ENCODE measurements around the gene NARS2. TPM values are rescaled to one million over a fixed set of nuclear protein-coding genes. Genes with fewer than 3 reads are reported as not detected.
"Not testable (repeated sequence)": the region's sequence is repeated elsewhere in the genome, so short reads cannot be mapped to it uniquely, and the experiment has no call there.

The NARS2 gene
- total RNA-seq, 4 donors from 2014 or later: 12.9 to 29.1 (median 18.7) TPM

GRCh38 chr11:78613378-78613813 is 38.7 kb upstream of the NARS2 start:
- no peaks in the 10 kb centered on the region for H3K27me3 ChIP-seq
- in situ Hi-C loops (cut with MboI; ENCODE audit: low sequenced_read_pairs in 4 of 4): no loop called here
- no peaks in the 10 kb centered on the region for H3K4me1 ChIP-seq
- H3K4me3 ChIP-seq: no peak overlapping the region
- intact Hi-C loops (cut with DNase I; ENCODE audit: low total_unique reads): no loop called here
- no peak for TF ChIP-seq POLR2A (IDR thresholded peaks at IDR 0.05)
- ATAC-seq (no peak), DNase-seq (no peak)
- H3K36me3 ChIP-seq: no peaks in the 10 kb centered on the region
- no peaks in the 10 kb centered on the region for H3K9me3 ChIP-seq
- no peak overlapping the region for H3K27ac ChIP-seq

- in situ Hi-C loops (cut with MboI; ENCODE audit: low sequenced_read_pairs in 4 of 4): no loop called here
- intact Hi-C loops (cut with DNase I; ENCODE audit: low total_unique reads): no loop called here
- ATAC-seq: no peak
- Histone ChIP-seq H3K36me3 (no peaks in the 10 kb centered on the region), H3K4me3 (no peak overlapping the region), H3K4me1 (no peaks in the 10 kb centered on the region), H3K9me3 (no peaks in the 10 kb centered on the region), H3K27ac (no peak overlapping the region), H3K27me3 (no peaks in the 10 kb centered on the region)
- TF ChIP-seq POLR2A (IDR thresholded peaks at IDR 0.05) (no peak), CTCF (IDR thresholded peaks at IDR 0.05 in 4 of 5, conservative IDR thresholded peaks at IDR 0.05 in 1 of 5) (no peak)
- no peak for DNase-seq
Measured at GRCh38 chr11:78612721-78613377, 38.2 kb upstream of the NARS2 start.

- H3K27me3 ChIP-seq; intact Hi-C loops (cut with DNase I; ENCODE audit: low total_unique reads); H3K27ac ChIP-seq; ATAC-seq; H3K4me3 ChIP-seq; DNase-seq; H3K9me3 ChIP-seq; H3K4me1 ChIP-seq; H3K36me3 ChIP-seq; in situ Hi-C loops (cut with MboI; ENCODE audit: low sequenced_read_pairs in 4 of 4): not testable (repeated sequence)
Measured at GRCh38 chr11:78609321-78609720, 34.7 kb upstream of the NARS2 start.

GRCh38 chr11:78607696-78608095 is 33.0 kb upstream of the NARS2 start:
- DNase-seq: no peak
- Histone ChIP-seq H3K27ac (no peak overlapping the region), H3K4me3 (no peak overlapping the region), H3K36me3 (no peaks in the 10 kb centered on the region), H3K9me3 (no peaks in the 10 kb centered on the region), H3K4me1 (no peaks in the 10 kb centered on the region), H3K27me3 (no peaks in the 10 kb centered on the region)
- intact Hi-C loops (cut with DNase I; ENCODE audit: low total_unique reads) (no loop called here), in situ Hi-C loops (cut with MboI; ENCODE audit: low sequenced_read_pairs in 4 of 4) (no loop called here)
- ATAC-seq: no peak
- TF ChIP-seq POLR2A (IDR thresholded peaks at IDR 0.05) (no peak), CTCF (IDR thresholded peaks at IDR 0.05 in 4 of 5, conservative IDR thresholded peaks at IDR 0.05 in 1 of 5) (no peak)

GRCh38 chr11:78606667-78607066 is 32.0 kb upstream of the NARS2 start:
- ATAC-seq (no peak), DNase-seq (no peak)
- in situ Hi-C loops (cut with MboI; ENCODE audit: low sequenced_read_pairs in 4 of 4): no loop called here
- no peak overlapping the region for H3K4me3 ChIP-seq
- no peak overlapping the region for H3K27ac ChIP-seq
- TF ChIP-seq CTCF (IDR thresholded peaks at IDR 0.05 in 4 of 5, conservative IDR thresholded peaks at IDR 0.05 in 1 of 5) (no peak), POLR2A (IDR thresholded peaks at IDR 0.05) (no peak)
- intact Hi-C loops (cut with DNase I; ENCODE audit: low total_unique reads): no loop called here
- H3K4me1 ChIP-seq: no peaks in the 10 kb centered on the region
- no peaks in the 10 kb centered on the region for H3K27me3 ChIP-seq
- H3K36me3 ChIP-seq: no peaks in the 10 kb centered on the region
- no peaks in the 10 kb centered on the region for H3K9me3 ChIP-seq

- Histone ChIP-seq H3K27me3 (no peaks in the 10 kb centered on the region), H3K27ac (no peak overlapping the region), H3K9me3 (no peaks in the 10 kb centered on the region), H3K4me1 (no peaks in the 10 kb centered on the region), H3K4me3 (no peak overlapping the region), H3K36me3 (no peaks in the 10 kb centered on the region)
- no peak for TF ChIP-seq CTCF (IDR thresholded peaks at IDR 0.05 in 4 of 5, conservative IDR thresholded peaks at IDR 0.05 in 1 of 5)
- no peak for TF ChIP-seq POLR2A (IDR thresholded peaks at IDR 0.05)
- in situ Hi-C loops (cut with MboI; ENCODE audit: low sequenced_read_pairs in 4 of 4) (no loop called here), intact Hi-C loops (cut with DNase I; ENCODE audit: low total_unique reads) (no loop called here)
- ATAC-seq (no peak), DNase-seq (no peak)
Measured at GRCh38 chr11:78605296-78605695, 30.6 kb upstream of the NARS2 start.
